ENCODE data around the gene TOR2A. TPM values are rescaled to one million over a fixed set of nuclear protein-coding genes. Genes with fewer than 3 reads are reported as not detected.

The TOR2A gene
- total RNA-seq, 1 experiment from 2014 or later, result 13.2 TPM

- Histone ChIP-seq H3K79me1 (ENCODE audit: insufficient read depth, low read depth, low read length, poor library complexity, severe bottlenecking) (no peaks in the 10 kb centered on the region), H3K79me2 (ENCODE audit: insufficient read depth, low read length) (no peaks in the 10 kb centered on the region), H4K20me1 (ENCODE audit: control insufficient read depth, insufficient read depth, insufficient read length) (no peaks in the 10 kb centered on the region), H2BK12ac (ENCODE audit: insufficient read length, low read depth, low read length) (no peak overlapping the region), H2BK15ac (ENCODE audit: low read depth, low read length) (no peak overlapping the region), H3K23me2 (ENCODE audit: insufficient read length, low read depth, low read length, poor library complexity, severe bottlenecking) (no peaks in the 10 kb centered on the region), H3K9ac (ENCODE audit: extremely low read depth, insufficient read length, low read length) (no peak overlapping the region), H3T11ph (ENCODE audit: low read length) (no peak overlapping the region), H4K5ac (ENCODE audit: insufficient read length, low read depth, low read length) (no peak overlapping the region), H2BK120ac (ENCODE audit: low read depth, low read length, poor library complexity, severe bottlenecking) (no peak overlapping the region), H3K14ac (ENCODE audit: insufficient read depth, low read length) (no peak overlapping the region), H4K91ac (ENCODE audit: insufficient read length, low read depth, low read length) (no peak overlapping the region), H3K4me2 (ENCODE audit: insufficient read depth, insufficient read length, low read length) (no peak overlapping the region), H3K4me1 (ENCODE audit: insufficient read depth, low read length) (no peaks in the 10 kb centered on the region), H3K9me3 (ENCODE audit: control insufficient read depth, low read depth, low read length) (no peaks in the 10 kb centered on the region), H4K8ac (replicated peaks; ENCODE audit: insufficient read length, low read depth, low read length) (no peak overlapping the region), H3K56ac (ENCODE audit: insufficient read length, low read depth, low read length) (no peak overlapping the region), H3K23ac (ENCODE audit: insufficient read length, low read depth, low read length) (no peak overlapping the region), H3K27ac (ENCODE audit: insufficient read length, low read depth, low read length) (no peak overlapping the region), H3K27me3 (ENCODE audit: insufficient read depth, low read length) (no peaks in the 10 kb centered on the region), H3K18ac (ENCODE audit: insufficient read length, low read depth, low read length) (no peak overlapping the region), H2BK20ac (ENCODE audit: low read depth, low read length, poor library complexity, severe bottlenecking) (no peak overlapping the region), H2AK5ac (ENCODE audit: insufficient read length, low read length) (no peak overlapping the region), H2AFZ (ENCODE audit: low read length) (no peak overlapping the region), H3K4ac (ENCODE audit: low read depth, low read length) (no peak overlapping the region), H2BK5ac (ENCODE audit: insufficient read length, low read length) (no peak overlapping the region)
- no CpG with 5 or more reads among the region's 10 CpGs for WGBS (ENCODE audit: extremely low coverage, insufficient read length, low lambda C conversion rate)
- Mint-ChIP-seq H3K9me3 (no peaks in the 10 kb centered on the region; a peak in 1 of 5 replicates), H3K27me3 (ENCODE audit: low read depth) (no peaks in the 10 kb centered on the region; the same call in 1 of the 2 replicates), H3K4me1 (no peaks in the 10 kb centered on the region), H3K27ac (no peak overlapping the region; a peak in 1 of 7 replicates), H3K36me3 (ENCODE audit: insufficient read depth in 1 of 3, low read depth in 3 of 3) (peaks cover 18 to 23% (median 21%) of the 10 kb centered on the region in 3 experiments; a peak in 6 of 7 replicates), H3K4me3 (no peak overlapping the region)
- DNase-seq, result no peak
- no peak for TF ChIP-seq CTCF (conservative IDR thresholded peaks at IDR 0.05)
Measured at GRCh38 chr9:127693143-127693542, 42.0 kb downstream of the TOR2A start.
